GM21723 (cell line): ENCODE results near the gene TSEN2.
A peak's percentile ranks its signal among the peaks of the same experiment; 100 is the strongest.

Experiments used
- ATAC-seq: cut with Tn5 transposase; IDR thresholded peaks from one replicate; pipeline ENCODE4 v1.9.1; 2021; ENCODE audit warnings: mild to moderate bottlenecking, moderate library complexity; ENCODE audit not compliant: unreplicated experiment

TSEN2 gene

DNA sequence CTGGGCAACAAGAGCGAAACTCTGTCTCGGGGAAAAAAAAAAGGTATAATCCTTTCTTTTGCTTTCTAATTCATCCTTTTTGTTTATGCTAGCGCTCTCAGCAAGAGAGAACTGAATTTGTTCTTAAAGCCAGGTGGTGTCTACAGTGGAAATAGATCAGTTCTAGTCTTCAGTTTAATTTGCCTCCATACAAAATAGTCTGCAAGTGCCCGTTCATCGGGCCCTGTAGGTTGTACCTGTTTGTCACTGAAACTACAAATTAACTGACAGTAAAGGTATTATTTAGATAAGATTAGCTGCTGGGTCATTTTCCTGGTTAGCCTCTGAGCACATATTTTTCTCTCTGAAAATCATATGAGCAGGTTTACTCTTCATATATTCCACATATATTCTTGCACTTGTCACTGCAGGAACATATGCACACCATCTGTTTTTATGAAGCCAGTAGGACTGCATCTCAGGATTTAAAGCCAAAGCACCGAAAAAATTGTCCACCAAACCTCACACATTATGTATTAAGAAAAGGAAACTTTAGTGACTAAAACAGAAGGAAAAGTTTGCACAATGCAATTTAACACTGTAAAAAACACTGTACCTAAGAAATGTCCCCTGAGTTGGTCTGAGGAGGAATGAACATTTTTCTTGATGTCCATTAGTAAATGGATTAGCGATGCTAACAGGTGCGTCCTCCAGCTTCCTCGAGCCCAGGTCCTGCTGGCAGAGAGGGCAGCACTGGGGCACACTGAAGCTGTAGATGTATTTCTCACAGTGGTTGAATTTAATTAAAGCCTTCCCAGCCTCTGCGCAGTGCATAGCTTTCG is 60.6 kb downstream of the TSEN2 start:
- ATAC-seq: no peak

DNA sequence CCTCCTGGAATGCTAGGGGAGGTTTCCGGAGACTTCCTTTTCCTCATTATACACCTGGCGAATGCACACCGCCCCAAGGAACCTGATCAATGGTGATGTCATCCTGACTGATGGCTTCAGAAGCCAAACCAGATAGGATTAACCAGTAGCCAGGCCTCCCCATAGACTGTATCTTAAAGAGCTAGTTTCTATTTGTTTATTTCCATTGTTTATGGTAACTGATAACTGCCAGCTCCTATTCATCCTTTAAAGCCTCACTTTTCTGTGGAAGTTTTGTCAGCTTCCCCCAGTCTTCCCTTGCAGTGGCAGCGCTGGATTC is 61.2 kb downstream of the TSEN2 start, which contains the start of gene MKRN2OS:
MKRN2OS (minus strand) TSS at position 27 of the 319 bp plus-strand sequence. CDS start 35 bp downstream, outside the sequence.
- no peak for ATAC-seq

DNA sequence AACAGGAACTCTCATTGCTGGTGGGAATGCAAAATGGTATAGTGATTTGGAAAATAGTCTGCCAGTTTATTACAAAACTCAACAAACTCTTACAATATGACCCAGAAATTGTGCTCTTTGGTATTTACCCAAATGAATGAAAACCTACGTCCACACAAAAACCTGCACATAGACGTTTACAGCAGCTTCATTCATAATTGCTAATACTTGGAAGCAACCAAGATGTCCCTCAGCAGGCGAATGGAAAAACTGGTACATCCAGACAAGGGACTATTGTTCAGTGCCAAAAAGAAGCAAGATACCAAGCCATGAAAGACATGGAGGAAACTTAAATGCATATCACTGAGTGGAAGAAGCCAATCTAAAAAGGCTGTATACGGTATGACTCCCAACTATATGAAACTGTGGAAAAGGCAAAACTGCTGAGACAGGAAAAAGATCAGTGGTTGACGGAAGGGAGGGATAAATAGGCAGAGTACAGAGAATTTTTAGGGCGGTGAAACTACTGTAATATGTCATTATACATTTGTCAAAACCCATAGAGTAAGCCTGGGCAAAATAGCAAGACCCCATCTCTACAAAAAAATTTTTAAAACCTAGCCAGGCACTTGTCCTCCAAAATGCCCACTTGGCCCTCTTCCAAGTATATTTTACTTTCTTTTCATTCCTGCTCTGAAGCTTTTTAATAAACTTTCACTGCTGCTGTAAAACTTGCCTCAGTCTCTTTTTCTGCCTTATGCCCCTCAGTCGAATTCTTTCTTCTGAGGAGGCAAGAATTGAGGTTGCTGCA is 65.9 kb downstream of the TSEN2 start:
- ATAC-seq: no peak

DNA sequence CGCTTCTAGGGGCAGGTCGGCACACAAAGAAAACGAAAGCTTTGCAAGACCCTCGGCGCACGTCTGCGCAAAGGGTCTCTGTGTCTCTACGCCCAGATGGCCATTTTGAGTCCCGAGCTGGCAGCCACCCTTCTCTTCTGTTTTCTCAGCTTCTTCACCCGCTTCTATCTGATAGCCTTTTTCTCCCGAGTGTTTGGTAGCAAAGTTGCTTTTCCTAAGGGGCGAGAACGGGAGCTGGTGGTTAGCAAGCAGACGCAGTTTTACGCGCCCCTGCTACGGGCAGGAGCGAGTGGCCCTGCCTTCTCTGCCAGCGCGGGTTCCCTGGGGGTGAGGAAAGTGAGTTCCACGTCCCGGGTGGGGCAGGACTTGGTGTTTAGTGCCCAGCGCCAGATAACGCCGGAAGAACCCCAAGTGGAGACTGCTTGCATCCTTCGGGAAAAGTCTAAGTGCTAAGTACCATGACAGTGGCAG is 69.7 kb downstream of the TSEN2 start:
- ATAC-seq: no peak

DNA sequence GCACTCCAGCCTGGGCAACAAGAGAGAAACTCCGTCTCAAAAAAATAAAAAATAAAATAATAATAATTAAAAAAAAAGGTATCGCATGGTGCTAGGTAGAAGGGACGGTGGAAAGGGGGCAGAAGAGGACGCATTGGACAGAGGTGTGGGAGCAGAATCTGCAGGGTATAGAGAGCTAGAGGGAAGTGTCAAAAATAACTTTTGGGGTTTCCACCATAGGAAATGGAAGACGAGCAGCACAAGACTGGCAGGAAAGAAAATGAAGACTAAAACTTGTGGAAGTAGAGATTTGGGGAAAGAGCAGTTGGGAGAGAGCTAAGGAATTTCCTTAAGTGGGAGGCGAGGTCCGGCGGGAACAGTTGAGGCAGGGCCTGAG is 72.0 kb downstream of the TSEN2 start:
- no peak for ATAC-seq

DNA sequence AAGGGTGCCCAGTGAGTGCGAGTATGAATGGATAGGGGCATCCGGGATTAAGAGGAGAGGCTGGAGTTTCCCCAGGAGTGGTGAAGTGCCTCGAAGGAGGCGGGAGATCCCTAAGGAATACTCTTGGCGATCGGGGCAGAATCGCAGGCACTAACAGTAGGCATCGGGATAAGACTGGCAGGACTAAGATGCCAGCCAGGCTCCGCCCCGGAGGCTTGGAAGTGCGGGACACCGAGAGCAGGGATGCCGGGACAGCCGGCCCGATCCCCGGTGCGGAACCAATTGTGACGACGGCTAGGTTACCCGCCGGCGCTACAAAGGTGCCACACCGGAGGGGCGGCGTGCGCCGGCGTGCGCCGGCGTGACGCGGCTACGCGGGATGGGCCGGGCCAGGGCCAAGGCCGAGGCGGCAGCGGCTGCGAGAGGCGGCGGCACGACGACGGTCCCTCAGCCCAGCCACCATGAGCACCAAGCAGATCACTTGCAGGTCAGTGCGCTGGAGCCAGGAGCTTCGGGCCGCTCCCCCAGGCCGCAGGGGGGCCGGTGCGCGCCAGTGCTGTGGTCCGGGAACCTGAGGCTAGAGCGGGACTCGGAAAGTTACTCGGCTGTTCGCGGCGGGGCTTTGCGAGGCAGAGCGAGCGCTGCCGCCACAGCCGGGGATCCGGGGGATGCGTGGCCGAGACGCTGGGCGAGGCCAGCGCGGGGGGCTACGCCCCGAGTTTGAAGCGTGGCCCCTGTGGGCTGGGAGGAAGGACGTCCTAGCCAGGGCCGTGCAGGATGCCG is 72.6 kb downstream of the TSEN2 start, which contains the start of gene MKRN2:
MKRN2 (plus strand) TSS at position 398 of the 783 bp plus-strand sequence; CDS start at position 462, 64 bp downstream.
- ATAC-seq: peak; percentile 75

DNA sequence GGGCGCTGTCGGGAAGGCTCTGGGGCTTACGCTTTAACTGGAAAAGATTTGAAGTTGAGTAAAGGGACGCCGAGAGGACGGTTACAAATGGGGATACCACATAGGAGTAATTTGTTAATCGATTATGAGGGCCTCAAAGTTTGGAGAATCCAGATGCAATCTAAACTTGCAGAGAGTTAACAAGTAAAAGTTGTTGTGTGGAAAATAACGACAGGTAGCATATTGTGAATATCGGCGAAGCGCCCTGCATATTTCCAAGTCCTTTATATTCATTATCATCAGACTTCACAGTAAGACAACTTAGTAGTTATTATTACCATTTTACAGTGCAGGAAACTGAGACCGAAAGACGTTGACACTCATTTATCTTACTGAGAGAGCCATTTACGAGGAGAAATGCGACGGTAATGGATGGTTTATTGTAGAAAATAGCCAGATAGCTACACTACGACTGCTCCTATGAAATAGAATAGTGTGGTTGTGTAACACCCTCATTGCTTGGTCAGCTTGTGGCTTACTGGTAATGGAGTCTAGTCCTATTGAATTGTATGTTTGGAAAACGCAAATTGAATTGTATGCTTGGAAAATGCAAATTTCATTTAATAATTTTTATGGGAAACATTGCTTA is 73.3 kb downstream of the TSEN2 start:
- ATAC-seq: no peak

DNA sequence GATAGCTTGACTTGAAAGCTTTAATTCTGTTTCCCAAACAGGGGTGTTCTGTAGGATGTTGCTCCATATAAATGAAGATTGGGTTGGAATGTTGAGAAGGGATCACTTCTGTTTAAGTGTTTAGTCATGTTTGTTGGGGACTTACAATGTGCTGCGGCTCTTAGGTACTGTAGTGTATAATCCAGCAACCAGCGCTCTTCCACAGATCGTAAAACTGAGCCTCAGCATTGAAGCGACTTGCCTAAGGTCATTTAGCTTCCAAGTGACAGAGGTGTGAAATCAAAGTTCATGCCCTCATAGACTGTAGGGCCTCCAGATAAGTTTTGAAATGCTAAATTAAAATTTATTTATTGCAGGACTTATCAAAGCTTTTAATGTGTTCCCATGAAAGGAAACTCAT is 74.4 kb downstream of the TSEN2 start:
- no peak for ATAC-seq

DNA sequence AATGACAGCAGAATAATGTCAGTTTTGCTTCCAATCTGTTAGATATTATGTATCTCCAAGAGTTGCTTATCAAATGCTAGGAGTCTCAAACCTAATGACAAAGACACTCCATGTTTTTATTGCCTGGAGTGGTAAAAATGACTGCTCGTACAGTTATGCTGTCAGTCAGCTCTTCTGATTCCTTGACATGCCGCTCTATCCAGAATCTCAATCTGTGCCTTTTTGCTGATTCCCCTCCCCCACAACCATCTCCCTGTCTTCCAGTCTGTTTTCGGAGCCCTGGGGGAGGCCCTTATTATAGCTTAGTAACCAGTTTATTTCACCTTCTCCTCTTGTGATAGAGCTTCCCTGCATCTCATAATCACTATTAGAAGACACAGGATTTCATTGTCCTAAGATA is 75.2 kb downstream of the TSEN2 start:
- no peak for ATAC-seq

DNA sequence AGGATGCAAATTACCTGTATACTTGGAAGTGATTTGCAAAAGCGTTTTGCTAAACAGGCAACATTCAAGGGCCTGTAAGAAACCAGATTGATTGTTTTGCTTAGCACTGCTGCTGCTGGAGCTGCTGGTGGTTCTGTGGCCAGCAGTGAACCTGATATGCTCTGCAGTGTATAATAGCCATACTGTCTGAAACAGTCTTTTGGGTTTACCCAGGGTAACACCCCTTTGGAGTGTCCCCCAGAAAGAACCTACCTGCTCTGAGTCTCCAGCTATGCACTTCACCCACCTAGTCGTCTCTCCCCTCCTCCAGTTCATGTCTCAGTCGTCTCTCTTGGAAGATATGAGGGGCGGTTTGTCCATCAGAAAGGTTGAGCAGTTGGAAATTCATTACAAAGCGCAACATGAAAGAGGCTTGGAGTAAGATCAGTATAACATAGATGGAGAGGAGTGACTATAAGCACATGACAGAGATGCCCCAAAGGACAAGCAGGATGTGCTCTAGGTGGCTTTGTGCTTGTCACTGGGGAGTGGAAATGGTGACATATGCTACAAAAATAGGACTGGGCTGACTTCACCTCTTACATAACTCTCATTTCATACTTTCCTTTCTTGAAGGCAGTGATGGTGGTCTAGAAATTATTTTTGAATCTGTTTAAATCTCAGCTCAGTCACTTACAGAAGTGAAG is 76.4 kb downstream of the TSEN2 start:
- peak; percentile 68 for ATAC-seq

DNA sequence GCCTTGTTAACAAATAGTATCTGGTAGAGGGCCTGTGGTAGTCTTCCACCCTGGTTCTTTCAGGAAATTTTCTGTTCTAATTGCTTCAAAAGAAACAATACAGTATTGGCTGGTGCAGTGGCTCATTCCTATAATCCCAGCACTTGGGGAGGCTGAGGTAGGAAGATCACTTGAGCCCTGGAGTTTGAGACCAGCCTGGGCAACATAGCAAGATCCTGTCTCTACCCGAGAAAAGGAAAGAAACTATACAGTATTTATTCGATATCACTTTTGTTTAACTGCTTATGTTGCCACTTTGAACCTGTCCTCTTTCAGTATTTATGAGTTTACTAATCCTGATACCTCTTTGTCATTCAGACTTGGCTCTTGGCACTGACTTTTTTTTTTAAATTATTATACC is 77.1 kb downstream of the TSEN2 start:
- ATAC-seq: no peak

DNA sequence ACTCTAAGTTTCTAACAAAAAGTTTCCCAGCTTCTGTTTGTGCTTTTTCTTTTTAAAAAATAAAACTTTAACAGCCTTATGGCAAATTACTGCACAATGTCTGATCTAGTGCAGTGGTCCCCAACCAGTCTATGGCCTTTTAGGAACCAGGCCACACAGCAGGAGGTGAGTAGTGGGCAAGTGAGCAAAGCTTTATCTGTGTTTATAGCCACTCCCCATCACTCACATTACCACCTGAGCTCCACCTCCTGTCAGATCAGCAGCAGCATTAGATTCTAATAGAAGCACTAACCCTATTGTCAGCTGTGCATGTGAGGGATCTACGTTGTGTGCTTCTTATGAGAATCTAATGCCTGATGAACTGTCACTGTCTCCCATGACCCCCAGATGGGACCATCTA is 78.2 kb downstream of the TSEN2 start:
- no peak for ATAC-seq

DNA sequence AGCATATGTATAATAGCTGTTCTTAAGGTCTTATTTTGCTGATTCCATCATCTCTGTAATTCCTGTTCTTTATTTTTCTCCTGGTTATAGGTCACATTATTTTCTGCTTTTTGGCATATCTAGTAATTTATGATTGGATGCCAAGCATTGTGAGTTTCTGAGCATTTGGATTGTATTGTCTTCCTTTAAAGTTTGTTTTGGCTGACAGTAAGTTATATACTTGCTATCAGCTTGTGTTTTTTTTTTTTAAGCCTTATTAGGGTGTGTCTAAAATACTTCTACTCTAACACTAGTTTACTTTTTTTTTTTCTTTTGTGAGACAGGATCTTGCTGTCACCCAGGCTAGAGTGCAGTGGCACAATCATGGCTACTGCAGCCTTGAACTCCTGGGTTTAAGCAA is 82.7 kb downstream of the TSEN2 start:
- no peak for ATAC-seq

DNA sequence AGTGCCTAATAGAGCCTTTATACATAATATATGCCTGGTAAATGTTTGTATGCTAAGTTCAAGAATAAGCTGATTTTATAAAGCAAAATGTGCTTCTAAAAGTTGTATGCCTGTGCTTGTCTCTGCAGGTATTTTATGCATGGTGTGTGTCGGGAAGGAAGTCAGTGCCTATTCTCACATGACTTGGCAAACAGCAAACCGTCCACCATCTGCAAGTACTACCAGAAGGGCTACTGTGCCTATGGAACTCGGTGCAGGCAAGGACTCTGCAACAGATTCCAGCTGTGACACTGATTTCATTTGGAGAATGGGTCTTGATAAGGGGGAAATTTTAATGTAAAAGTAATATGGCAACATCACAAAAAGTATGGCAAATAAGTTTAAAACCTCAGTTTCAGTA is 84.5 kb downstream of the TSEN2 start:
- ATAC-seq: no peak

DNA sequence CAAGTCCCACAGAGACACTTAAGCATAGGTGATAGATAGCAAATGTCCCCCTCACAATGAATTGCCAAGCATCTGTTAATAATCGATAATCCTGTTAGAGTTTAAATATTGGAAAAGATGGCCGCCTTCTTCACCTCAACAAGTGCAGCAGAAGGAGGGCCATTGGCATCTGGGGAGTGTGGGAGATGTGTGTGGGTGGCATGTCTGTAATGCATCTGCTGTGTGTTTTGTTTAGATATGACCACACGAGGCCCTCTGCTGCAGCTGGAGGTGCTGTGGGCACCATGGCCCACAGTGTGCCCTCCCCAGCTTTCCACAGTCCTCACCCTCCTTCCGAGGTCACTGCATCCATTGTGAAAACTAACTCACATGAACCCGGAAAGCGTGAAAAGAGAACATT is 85.6 kb downstream of the TSEN2 start:
- no peak for ATAC-seq

DNA sequence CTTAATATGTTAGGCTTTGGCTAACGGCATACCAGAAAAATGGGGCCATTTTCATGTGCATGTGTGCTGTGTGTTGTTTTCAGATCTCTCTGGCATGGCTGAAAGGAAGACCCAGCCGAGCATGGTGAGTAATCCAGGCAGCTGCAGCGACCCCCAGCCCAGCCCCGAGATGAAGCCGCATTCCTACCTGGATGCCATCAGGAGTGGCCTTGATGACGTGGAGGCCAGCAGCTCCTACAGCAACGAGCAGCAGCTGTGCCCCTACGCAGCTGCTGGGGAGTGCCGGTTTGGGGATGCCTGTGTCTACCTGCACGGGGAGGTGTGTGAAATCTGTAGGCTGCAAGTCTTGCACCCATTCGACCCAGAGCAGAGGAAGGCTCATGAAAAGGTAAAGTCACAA is 87.7 kb downstream of the TSEN2 start:
- ATAC-seq: no peak

DNA sequence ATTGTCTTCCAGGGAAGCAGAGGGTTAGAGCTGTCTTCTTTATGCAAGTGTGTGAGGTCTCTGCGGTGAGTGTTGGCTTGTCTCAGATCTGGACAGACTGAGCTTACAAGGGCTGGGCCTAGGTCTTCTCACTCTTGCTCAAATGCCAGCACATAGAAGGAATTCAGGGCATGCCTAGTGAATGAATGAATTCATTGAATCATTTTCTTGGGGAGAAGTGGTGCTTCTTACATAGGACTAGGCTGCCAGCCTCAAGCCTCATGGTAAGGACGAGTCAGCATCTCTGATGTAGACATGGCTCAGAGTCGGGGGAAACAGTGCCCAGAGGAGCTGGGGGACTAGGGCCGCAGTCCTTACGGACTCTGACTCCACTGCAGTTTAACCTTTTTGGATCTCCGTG is 89.9 kb downstream of the TSEN2 start:
- ATAC-seq: no peak

DNA sequence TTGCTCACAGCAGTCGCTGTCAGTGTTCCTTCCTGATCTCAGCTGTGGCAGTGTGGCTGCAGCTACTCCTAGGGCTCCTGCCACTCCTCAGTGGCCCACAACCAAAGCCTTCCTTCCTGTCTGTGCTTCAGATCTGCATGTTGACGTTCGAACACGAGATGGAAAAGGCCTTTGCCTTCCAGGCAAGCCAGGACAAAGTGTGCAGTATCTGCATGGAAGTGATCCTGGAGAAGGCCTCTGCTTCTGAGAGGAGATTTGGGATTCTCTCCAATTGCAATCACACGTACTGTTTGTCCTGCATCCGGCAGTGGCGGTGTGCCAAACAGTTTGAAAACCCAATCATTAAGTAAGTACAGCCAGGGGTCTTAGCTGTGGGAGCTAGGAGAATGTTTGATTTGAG is 90.4 kb downstream of the TSEN2 start:
- ATAC-seq: no peak

DNA sequence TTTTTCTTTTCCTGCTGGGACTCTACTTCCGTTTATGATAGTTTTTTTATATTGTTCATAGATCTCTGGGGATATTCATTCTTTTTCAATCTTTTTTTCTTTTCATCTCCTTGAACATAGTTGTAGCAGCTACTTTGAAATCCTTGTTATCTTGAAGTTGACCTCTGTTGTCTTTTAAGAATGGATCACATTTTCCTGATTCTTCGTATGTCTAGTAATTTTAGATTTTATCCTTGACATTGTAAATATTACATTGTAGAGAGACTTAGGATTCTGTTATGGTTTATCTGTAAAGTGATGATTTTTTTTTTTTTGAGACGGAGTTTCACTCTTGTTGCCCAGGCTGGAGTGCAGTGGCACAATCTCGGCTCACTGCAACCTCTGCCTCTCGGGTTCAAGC is 93.1 kb downstream of the TSEN2 start:
- ATAC-seq: no peak

DNA sequence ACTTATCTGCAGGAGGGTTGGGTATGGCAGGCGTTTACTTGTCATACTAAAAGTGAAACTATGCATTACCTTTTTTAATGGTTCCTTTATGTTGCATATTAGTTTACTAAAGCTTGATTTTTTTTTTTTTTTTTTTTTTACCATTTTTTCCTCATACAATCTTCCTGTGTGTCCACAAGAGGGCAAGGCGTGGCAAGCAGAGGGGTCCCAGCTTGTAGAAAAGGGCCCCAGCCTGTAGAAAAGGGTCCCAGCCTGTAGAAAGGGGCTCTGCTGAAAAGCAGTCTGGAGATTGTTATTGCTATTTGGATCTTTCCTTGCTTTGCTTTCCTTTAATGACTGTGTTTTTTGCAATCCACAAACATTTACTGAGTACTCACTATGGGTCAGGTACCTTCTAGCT is 94.5 kb downstream of the TSEN2 start:
- ATAC-seq: no peak
